Mesenchymal stem cell (in vitro differentiated cells and primary cell): ENCODE data around the gene FOXB2.

Experiments
- DNase-seq: peaks from one replicate; pipeline ENCODE4 v3.0.0-alpha.2; 2013
- H2AFZ ChIP-seq: one replicate; pipeline ENCODE4 v1.6.1; 2013; ENCODE audit warnings: low read depth, mild to moderate bottlenecking, control low read depth, inconsistent platforms, low read length, moderate library complexity
- H2AK5ac ChIP-seq: 2 replicates; pipeline ENCODE4 v1.6.1; 2013; ENCODE audit warnings: low read length, moderate library complexity, mild to moderate bottlenecking, inconsistent platforms; ENCODE audit not compliant: severe bottlenecking
- H2BK120ac ChIP-seq: one replicate; pipeline ENCODE4 v1.6.1; 2013; ENCODE audit warnings: low read depth, mild to moderate bottlenecking, inconsistent platforms, low read length, moderate library complexity
- H2BK12ac ChIP-seq, 2 experiments: one replicate each; pipeline ENCODE4 v1.6.1; 2013; ENCODE audit warnings: inconsistent platforms in 2 of 2, low read length in 2 of 2, mild to moderate bottlenecking in 2 of 2, moderate library complexity in 2 of 2, control low read depth in 1 of 2
- H2BK15ac ChIP-seq: one replicate; pipeline ENCODE4 v1.6.1; 2013; ENCODE audit warnings: mild to moderate bottlenecking, low read depth, inconsistent platforms; ENCODE audit not compliant: poor library complexity, severe bottlenecking
- H2BK5ac ChIP-seq: 2 replicates; pipeline ENCODE4 v1.6.1; 2013; ENCODE audit warnings: low read depth, mild to moderate bottlenecking, low read length, control low read depth, inconsistent platforms; ENCODE audit not compliant: poor library complexity, severe bottlenecking
- H3K14ac ChIP-seq, 2 experiments: one replicate each; pipeline ENCODE4 v1.6.1; 2013; ENCODE audit warnings: inconsistent platforms in 2 of 2, low read length in 2 of 2, control low read depth in 1 of 2, mild to moderate bottlenecking in 1 of 2, moderate library complexity in 1 of 2
- H3K18ac ChIP-seq, 2 experiments: one replicate each; pipeline ENCODE4 v1.6.1; 2013; ENCODE audit warnings: inconsistent platforms in 2 of 2, low read length in 2 of 2, control low read depth in 1 of 2, low read depth in 1 of 2, mild to moderate bottlenecking in 1 of 2
- H3K23ac ChIP-seq, 2 experiments: one replicate each; pipeline ENCODE4 v1.6.1; 2013; ENCODE audit warnings: inconsistent platforms in 2 of 2, low read length in 2 of 2, mild to moderate bottlenecking in 2 of 2, moderate library complexity in 2 of 2, control low read depth in 1 of 2
- H3K27ac ChIP-seq: 2 replicates; pipeline ENCODE4 v1.5.1; 2013; ENCODE audit warnings: mild to moderate bottlenecking, moderate library complexity, low read length, control low read depth, inconsistent platforms; ENCODE audit not compliant: poor library complexity, severe bottlenecking
- H3K27me3 ChIP-seq, 2 experiments: 2 replicates each; pipeline versions ENCODE4 v1.6.1 to v1.7.0; 2013; ENCODE audit warnings: low read length in 2 of 2, mild to moderate bottlenecking in 2 of 2, moderate library complexity in 2 of 2, control low read depth in 1 of 2, inconsistent platforms in 1 of 2; ENCODE audit not compliant: control insufficient read depth in 1 of 2, insufficient read depth in 1 of 2
- H3K36me3 ChIP-seq, 2 experiments: 2 replicates each; pipeline versions ENCODE4 v1.6.1 to v1.7.0; 2013; ENCODE audit warnings: low read length in 2 of 2, control low read depth in 1 of 2, inconsistent platforms in 1 of 2, low read depth in 1 of 2, mild to moderate bottlenecking in 1 of 2; ENCODE audit not compliant: insufficient read depth in 2 of 2, control insufficient read depth in 1 of 2
- H3K4ac ChIP-seq, 2 experiments: one replicate each; pipeline ENCODE4 v1.6.1; 2013; ENCODE audit warnings: inconsistent platforms in 2 of 2, low read length in 2 of 2, mild to moderate bottlenecking in 2 of 2, moderate library complexity in 2 of 2, control low read depth in 1 of 2, low read depth in 1 of 2
- H3K4me1 ChIP-seq: 2 replicates; pipeline ENCODE4 v1.6.1; 2013; ENCODE audit warnings: low read depth, low read length, control low read depth; ENCODE audit not compliant: control insufficient read depth, insufficient read depth
- H3K4me2 ChIP-seq: 2 replicates; pipeline ENCODE4 v1.6.1; 2013; ENCODE audit warnings: low read length, mild to moderate bottlenecking, inconsistent platforms; ENCODE audit not compliant: poor library complexity, severe bottlenecking
- H3K4me3 ChIP-seq, 2 experiments: 2 replicates each; pipeline versions ENCODE4 v1.5.1 to v1.7.0; 2013; ENCODE audit warnings: low read length in 2 of 2, mild to moderate bottlenecking in 2 of 2, control low read depth in 1 of 2, low read depth in 1 of 2; ENCODE audit not compliant: insufficient read depth in 1 of 2
- H3K79me1 ChIP-seq: replicated peaks from 2 replicates; pipeline ENCODE4 v1.6.1; 2013; ENCODE audit warnings: mild to moderate bottlenecking, control low read depth, low read length, inconsistent platforms; ENCODE audit not compliant: poor library complexity, severe bottlenecking
- H3K9ac ChIP-seq: 2 replicates; pipeline ENCODE4 v1.7.0; 2013; ENCODE audit warnings: mild to moderate bottlenecking, low read length, moderate library complexity
- H3K9me3 ChIP-seq: 2 replicates; pipeline ENCODE4 v1.7.0; 2013; ENCODE audit warnings: mild to moderate bottlenecking, low read length; ENCODE audit not compliant: control insufficient read depth
- H4K8ac ChIP-seq: one replicate; pipeline ENCODE4 v1.6.1; 2013; ENCODE audit warnings: inconsistent platforms, mild to moderate bottlenecking, low read length, moderate library complexity
- H4K91ac ChIP-seq: one replicate; pipeline ENCODE4 v1.6.1; 2013; ENCODE audit warnings: mild to moderate bottlenecking, low read length, inconsistent platforms
- WGBS: methylation state at CpG from one replicate; pipeline ENCODE4 v1.1.7; 2013; ENCODE audit warnings: mixed read lengths; 5-methylcytosine and 5-hydroxymethylcytosine counted together

Gene FOXB2

GRCh38 chr9:77021291-77021894 is 1.9 kb downstream of the FOXB2 start:
- Histone ChIP-seq H3K4ac (no peak overlapping the region), H2BK120ac (no peak overlapping the region), H2BK12ac (no peak overlapping the region), H3K36me3 (no peaks in the 10 kb centered on the region), H3K4me1 (peaks cover 25% of the 10 kb centered on the region), H3K9ac (no peak overlapping the region), H3K4me3 (no peak overlapping the region), H4K8ac (no peak overlapping the region), H2AK5ac (no peak overlapping the region), H3K4me2 (no peak overlapping the region), H3K9me3 (peaks cover 6% of the 10 kb centered on the region), H3K23ac (no peak overlapping the region), H2BK15ac (no peak overlapping the region), H2BK5ac (no peak overlapping the region), H3K14ac (no peak overlapping the region), H3K18ac (no peak overlapping the region), H3K27me3 (peaks cover 85 to 96% of the 10 kb centered on the region in 2 experiments), H4K91ac (no peak overlapping the region), H3K79me1 (no peaks in the 10 kb centered on the region), H2AFZ (no peak overlapping the region), H3K27ac (no peak overlapping the region)
- 3% methylated on average over 21 of the region's 22 CpGs for WGBS
- peak; percentile 32 for DNase-seq

- Histone ChIP-seq H3K4me3 (no peak overlapping the region), H3K4me1 (peaks cover 22% of the 10 kb centered on the region), H4K91ac (no peak overlapping the region), H3K9me3 (peaks cover 4% of the 10 kb centered on the region), H3K4me2 (no peak overlapping the region), H3K36me3 (no peaks in the 10 kb centered on the region), H2BK15ac (no peak overlapping the region), H3K23ac (peak overlapping the region in 1 of 2 experiments; percentile 46), H2BK12ac (no peak overlapping the region), H2AK5ac (no peak overlapping the region), H2BK5ac (no peak overlapping the region), H3K79me1 (no peaks in the 10 kb centered on the region), H3K18ac (no peak overlapping the region), H2BK120ac (no peak overlapping the region), H3K9ac (no peak overlapping the region), H3K27me3 (peaks cover 78 to 93% of the 10 kb centered on the region in 2 experiments), H3K14ac (no peak overlapping the region), H3K27ac (no peak overlapping the region), H4K8ac (no peak overlapping the region), H3K4ac (no peak overlapping the region), H2AFZ (no peak overlapping the region)
- WGBS: 2% methylated on average over 34 of the region's 37 CpGs
- DNase-seq: no peak
Observed at GRCh38 chr9:77021922-77022782, 2.7 kb downstream of the FOXB2 start.

GRCh38 chr9:77022783-77023440 is 3.5 kb downstream of the FOXB2 start:
- H3K9me3 ChIP-seq: peaks cover 3% of the 10 kb centered on the region
- H3K23ac ChIP-seq: no peak overlapping the region
- no peak overlapping the region for H3K4me3 ChIP-seq
- H3K9ac ChIP-seq: no peak overlapping the region
- no peak overlapping the region for H2AK5ac ChIP-seq
- no peak overlapping the region for H2BK120ac ChIP-seq
- peaks cover 70 to 91% of the 10 kb centered on the region in 2 experiments for H3K27me3 ChIP-seq
- no peak overlapping the region for H4K8ac ChIP-seq
- no peak for DNase-seq
- no peak overlapping the region for H2BK5ac ChIP-seq
- H3K79me1 ChIP-seq: no peaks in the 10 kb centered on the region
- no peak overlapping the region for H3K27ac ChIP-seq
- no peak overlapping the region for H3K18ac ChIP-seq
- H3K4me1 ChIP-seq: peaks cover 21% of the 10 kb centered on the region
- no peak overlapping the region for H3K4me2 ChIP-seq
- no peak overlapping the region for H2AFZ ChIP-seq
- H3K36me3 ChIP-seq: no peaks in the 10 kb centered on the region
- WGBS: 2% methylated on average over 36 of the region's 43 CpGs
- H4K91ac ChIP-seq: no peak overlapping the region
- H2BK15ac ChIP-seq: no peak overlapping the region
- H2BK12ac ChIP-seq: no peak overlapping the region
- no peak overlapping the region for H3K4ac ChIP-seq
- H3K14ac ChIP-seq: no peak overlapping the region

- no peaks in the 10 kb centered on the region for H3K36me3 ChIP-seq
- no peak overlapping the region for H2AFZ ChIP-seq
Observed at GRCh38 chr9:77023726-77024125, 4.3 kb downstream of the FOXB2 start.

More at GRCh38 chr9:77023726-77024125, 4.3 kb downstream of the FOXB2 start:
- peaks cover 69 to 90% of the 10 kb centered on the region in 2 experiments for H3K27me3 ChIP-seq
- no peak overlapping the region for H3K9ac ChIP-seq
- H3K79me1 ChIP-seq: no peaks in the 10 kb centered on the region
- no peak overlapping the region for H3K18ac ChIP-seq
- no peak overlapping the region for H2AK5ac ChIP-seq
- no peak overlapping the region for H4K8ac ChIP-seq
- no peak overlapping the region for H3K23ac ChIP-seq
- H3K14ac ChIP-seq: no peak overlapping the region
- no peak overlapping the region for H2BK15ac ChIP-seq
- H3K4me1 ChIP-seq: peaks cover 16% of the 10 kb centered on the region
- 70% methylated on average over 10 of the region's 10 CpGs for WGBS
- no peak overlapping the region for H3K27ac ChIP-seq
- no peak overlapping the region for H2BK5ac ChIP-seq
- H2BK120ac ChIP-seq: no peak overlapping the region
- no peak for DNase-seq
- H4K91ac ChIP-seq: no peak overlapping the region
- no peak overlapping the region for H3K4me2 ChIP-seq
- H3K4me3 ChIP-seq: no peak overlapping the region
- H3K4ac ChIP-seq: no peak overlapping the region
- peaks cover 3% of the 10 kb centered on the region for H3K9me3 ChIP-seq
- H2BK12ac ChIP-seq: no peak overlapping the region
